ENCODE results near the gene GXYLT2. TPM values are rescaled to one million over a fixed set of nuclear protein-coding genes. Genes with fewer than 3 reads are reported as not detected.
"Not testable (repeated sequence)": the region's sequence is repeated elsewhere in the genome, so short reads cannot be mapped to it uniquely, and the experiment has no call there.

The GXYLT2 gene
- total RNA-seq, 4 donors from 2014 or later: 16.2 to 23.6 (median 19.6) TPM

DNA sequence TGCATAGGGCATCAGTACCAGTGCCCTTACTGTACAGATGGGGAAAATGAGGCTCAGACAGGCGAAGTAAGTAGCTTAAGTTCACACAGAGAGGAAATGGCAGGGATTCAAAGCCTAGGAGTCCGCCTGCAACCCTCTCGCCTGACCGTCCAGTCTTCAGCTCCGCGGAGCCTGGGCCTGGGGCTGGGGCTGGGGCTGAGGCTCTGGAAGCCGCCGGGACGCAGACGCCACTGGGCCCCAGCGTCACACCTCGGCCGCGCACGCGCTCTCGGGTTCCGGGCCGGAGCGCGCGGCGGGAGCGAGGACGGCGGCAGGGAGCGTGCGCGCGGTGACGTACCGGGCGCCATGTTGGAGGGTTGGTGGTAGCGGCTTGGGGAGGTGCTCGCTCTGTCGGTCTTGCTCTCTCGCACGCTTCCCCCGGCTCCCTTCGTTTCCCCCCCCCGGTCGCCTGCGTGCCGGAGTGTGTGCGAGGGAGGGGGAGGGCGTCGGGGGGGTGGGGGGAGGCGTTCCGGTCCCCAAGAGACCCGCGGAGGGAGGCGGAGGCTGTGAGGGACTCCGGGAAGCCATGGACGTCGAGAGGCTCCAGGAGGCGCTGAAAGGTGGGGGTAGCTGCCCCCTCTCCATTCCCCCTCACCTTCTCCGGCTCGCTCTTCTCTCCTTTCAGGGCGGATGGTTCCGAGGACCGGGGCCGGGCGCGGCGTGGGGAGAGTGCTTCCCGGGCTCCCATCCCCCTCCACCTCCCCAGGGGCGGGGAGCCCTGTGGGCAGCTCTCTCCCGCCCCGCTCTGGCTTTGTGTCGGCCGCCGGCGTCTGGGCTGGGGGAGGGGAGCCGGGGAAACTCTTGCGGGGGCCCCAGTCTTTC lies 108.9 kb downstream of the GXYLT2 start, which contains the start of gene PPP4R2:
TSS of gene PPP4R2 (plus strand) at position 339 of the 861 bp plus-strand sequence. CDS start at position 566, 227 bp downstream.
- WGBS, 2 donors: 2 to 3% methylated on average over 38 to 47 of the region's 75 CpGs
- Histone ChIP-seq H3K4me1 (peaks cover 29 to 34% of the 10 kb centered on the region in 2 donors), H3K4me3 (replicated peaks in 1 of 3) (peak within 1 kb of the TSS; percentile 72 to 97 (median 88)), H3K9me3 (no peaks in the 10 kb centered on the region), H3K36me3 (no peaks in the 10 kb centered on the region), H3K27me3 (no peaks in the 10 kb centered on the region), H3K27ac (peak within 1 kb of the TSS; percentile 96 to 99 (median 98))
- DNase-seq: peak; percentile 85
- TF ChIP-seq POLR2A (IDR thresholded peaks at IDR 0.05): peak; percentile 60 to 90
- TF ChIP-seq, protein P1, sequence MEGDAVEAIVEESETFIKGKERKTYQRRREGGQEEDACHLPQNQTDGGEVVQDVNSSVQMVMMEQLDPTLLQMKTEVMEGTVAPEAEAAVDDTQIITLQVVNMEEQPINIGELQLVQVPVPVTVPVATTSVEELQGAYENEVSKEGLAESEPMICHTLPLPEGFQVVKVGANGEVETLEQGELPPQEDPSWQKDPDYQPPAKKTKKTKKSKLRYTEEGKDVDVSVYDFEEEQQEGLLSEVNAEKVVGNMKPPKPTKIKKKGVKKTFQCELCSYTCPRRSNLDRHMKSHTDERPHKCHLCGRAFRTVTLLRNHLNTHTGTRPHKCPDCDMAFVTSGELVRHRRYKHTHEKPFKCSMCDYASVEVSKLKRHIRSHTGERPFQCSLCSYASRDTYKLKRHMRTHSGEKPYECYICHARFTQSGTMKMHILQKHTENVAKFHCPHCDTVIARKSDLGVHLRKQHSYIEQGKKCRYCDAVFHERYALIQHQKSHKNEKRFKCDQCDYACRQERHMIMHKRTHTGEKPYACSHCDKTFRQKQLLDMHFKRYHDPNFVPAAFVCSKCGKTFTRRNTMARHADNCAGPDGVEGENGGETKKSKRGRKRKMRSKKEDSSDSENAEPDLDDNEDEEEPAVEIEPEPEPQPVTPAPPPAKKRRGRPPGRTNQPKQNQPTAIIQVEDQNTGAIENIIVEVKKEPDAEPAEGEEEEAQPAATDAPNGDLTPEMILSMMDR (IDR thresholded peaks at IDR 0.05): no peak
- intact Hi-C loops (cut with DNase I): loop anchor here (10.0 kb wide), 1 partner anchor 52 kb away; no protein-coding TSS in a partner anchor

GRCh38 chr3:72997421-72997961 lies 109.6 kb downstream of the GXYLT2 start:
- no peaks in the 10 kb centered on the region for H3K27me3 ChIP-seq
- peaks cover 29 to 34% of the 10 kb centered on the region in 2 donors for H3K4me1 ChIP-seq
- 0 to 1% methylated on average over 11 to 16 of the region's 16 CpGs for WGBS, 2 donors
- H3K9me3 ChIP-seq: no peaks in the 10 kb centered on the region
- no peaks in the 10 kb centered on the region for H3K36me3 ChIP-seq
- TF ChIP-seq POLR2A (IDR thresholded peaks at IDR 0.05): no peak
- TF ChIP-seq, protein P1 (IDR thresholded peaks at IDR 0.05): peak in 4 of 6 experiments; percentile 14 to 46 (median 37)
- peak overlapping the region; percentile 96 to 99 (median 98) for H3K27ac ChIP-seq
- H3K4me3 ChIP-seq (replicated peaks in 1 of 3): peak overlapping the region; percentile 72 to 97 (median 88)
- DNase-seq: peak; percentile 11 to 28
- intact Hi-C loops (cut with DNase I): loop anchor here (10.0 kb wide), 1 partner anchor 53 kb away; no protein-coding TSS in a partner anchor

DNA sequence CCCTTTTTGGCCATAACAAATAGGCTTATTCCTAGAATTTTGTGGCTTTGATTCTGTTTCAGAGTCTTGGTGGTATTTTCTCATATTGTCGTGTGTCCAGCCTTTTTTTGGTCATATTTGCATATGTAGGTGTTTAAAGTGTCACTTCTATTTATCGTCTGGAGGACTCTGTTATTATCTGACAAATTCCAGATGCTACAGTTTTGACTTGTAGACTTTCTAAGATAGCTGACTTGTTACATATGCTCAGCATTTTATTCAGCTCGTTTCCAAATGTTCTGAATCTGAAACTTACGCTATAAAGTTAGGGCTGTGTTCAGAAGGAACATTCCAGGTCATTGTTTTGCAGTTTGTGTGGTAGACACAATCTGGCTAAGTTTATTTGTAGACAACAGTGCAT lies 110.6 kb downstream of the GXYLT2 start:
- peak overlapping the region in 1 of 3 donors; percentile 97 for H3K4me3 ChIP-seq (replicated peaks in 1 of 3)
- intact Hi-C loops (cut with DNase I): loop anchor here (10.0 kb wide), 1 partner anchor 54 kb away; no protein-coding TSS in a partner anchor
- TF ChIP-seq POLR2A (IDR thresholded peaks at IDR 0.05): no peak
- TF ChIP-seq, protein P1 (IDR thresholded peaks at IDR 0.05): no peak
- no peaks in the 10 kb centered on the region for H3K36me3 ChIP-seq
- H3K27ac ChIP-seq: peak overlapping the region in 1 of 3 donors; percentile 0
- H3K9me3 ChIP-seq: no peaks in the 10 kb centered on the region
- peaks cover 33 to 34% of the 10 kb centered on the region in 2 donors for H3K4me1 ChIP-seq
- no peaks in the 10 kb centered on the region for H3K27me3 ChIP-seq
- DNase-seq: no peak
- 25 to 32% methylated on average over 4 of the region's 4 CpGs for WGBS, 2 donors

GRCh38 chr3:72999951-73000350 lies 112.1 kb downstream of the GXYLT2 start:
- no peak overlapping the region for H3K4me3 ChIP-seq (replicated peaks in 1 of 3)
- no peaks in the 10 kb centered on the region for H3K27me3 ChIP-seq
- WGBS, 2 donors: 70 to 71% methylated on average over 2 of the region's 2 CpGs
- no peaks in the 10 kb centered on the region for H3K36me3 ChIP-seq
- H3K4me1 ChIP-seq: peaks cover 33 to 40% of the 10 kb centered on the region in 2 donors
- no peak for TF ChIP-seq POLR2A (IDR thresholded peaks at IDR 0.05)
- TF ChIP-seq, protein P1 (IDR thresholded peaks at IDR 0.05): no peak
- DNase-seq: no peak
- intact Hi-C loops (cut with DNase I): loop anchor here (10.0 kb wide), 1 partner anchor 55 kb away; no protein-coding TSS in a partner anchor
- no peak overlapping the region for H3K27ac ChIP-seq
- no peaks in the 10 kb centered on the region for H3K9me3 ChIP-seq

DNA sequence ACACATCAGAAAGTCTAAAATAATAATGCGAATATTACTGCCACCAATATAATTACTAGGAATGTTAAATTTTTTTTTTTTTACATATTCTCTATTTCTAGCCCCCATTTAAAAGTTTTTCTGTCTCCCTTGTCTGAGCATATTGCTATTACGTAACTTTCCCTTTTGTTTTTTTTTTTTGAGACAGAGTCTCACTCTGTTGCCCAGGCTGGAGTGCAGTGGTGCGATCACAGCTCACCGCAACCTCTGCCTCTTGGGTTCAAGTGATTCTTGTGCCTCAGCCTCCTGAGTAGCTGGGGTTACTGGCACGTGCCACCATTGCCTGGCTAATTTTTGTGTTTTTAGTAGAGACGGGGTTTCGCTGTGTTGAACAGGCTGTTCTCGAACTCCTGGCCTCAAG lies 115.2 kb downstream of the GXYLT2 start:
- WGBS, 2 donors: 64 to 79% methylated on average over 8 of the region's 8 CpGs
- H3K27me3 ChIP-seq; H3K4me3 ChIP-seq (replicated peaks in 1 of 3); intact Hi-C loops (cut with DNase I); H3K36me3 ChIP-seq; H3K27ac ChIP-seq; H3K9me3 ChIP-seq: not testable (repeated sequence)
- peaks cover 29 to 36% of the 10 kb centered on the region in 2 donors for H3K4me1 ChIP-seq
- peak in 1 of 2 donors; percentile 12 for DNase-seq

All from thyroid gland (tissue), 4 donors.